ENCODE data around the gene TPR.
"Not testable (repeated sequence)": the region's sequence is repeated elsewhere in the genome, so short reads cannot be mapped to it uniquely, and the experiment has no call there.

The TPR gene

DNA sequence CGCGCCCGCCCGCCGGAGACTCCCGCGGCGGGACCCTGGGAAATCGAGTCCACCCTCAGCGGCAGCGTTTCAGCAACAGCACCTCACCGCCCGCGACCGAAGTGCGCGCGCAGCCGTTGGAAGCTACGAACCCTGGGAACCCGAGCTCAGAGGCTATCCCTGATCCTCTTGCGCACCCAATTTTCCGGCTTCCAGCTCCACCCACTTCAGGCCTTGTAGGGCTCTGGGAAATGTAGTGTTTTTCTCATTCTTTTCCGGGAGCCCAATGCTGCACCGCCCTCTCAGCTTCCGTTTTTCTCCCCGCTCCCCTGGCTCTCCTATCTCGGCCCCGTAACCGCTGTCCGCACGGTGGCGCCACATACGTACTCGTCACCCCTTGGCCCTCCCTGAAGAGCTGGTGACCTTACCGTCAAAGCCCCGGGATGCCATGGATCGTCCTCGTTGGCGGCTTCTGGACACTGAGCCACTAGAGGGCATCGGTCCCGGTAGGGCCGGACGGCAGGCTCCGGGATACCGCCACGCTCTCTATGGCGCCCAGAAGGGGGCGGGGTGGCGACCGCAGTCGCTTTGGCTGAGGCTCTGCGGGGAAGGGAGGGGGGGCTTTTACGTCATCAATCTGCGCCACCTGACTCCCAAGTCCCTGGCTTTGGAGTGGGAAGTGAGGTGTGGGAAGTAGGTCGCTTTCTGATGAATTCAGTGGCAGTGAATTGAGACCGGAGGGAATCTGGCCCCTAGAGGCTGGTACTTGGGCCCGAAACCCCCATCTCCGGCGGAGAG lies at the start of gene TPR, which contains the start of gene ODR4:
TSS of gene TPR (minus strand) at position 102 of the 777 bp plus-strand sequence. CDS start 225 bp downstream, outside the sequence.
TSS of gene ODR4 (plus strand) at position 687 of the 777 bp plus-strand sequence. CDS start 3,948 bp downstream, outside the sequence.
- DNase-seq, result peak; percentile 100

DNA sequence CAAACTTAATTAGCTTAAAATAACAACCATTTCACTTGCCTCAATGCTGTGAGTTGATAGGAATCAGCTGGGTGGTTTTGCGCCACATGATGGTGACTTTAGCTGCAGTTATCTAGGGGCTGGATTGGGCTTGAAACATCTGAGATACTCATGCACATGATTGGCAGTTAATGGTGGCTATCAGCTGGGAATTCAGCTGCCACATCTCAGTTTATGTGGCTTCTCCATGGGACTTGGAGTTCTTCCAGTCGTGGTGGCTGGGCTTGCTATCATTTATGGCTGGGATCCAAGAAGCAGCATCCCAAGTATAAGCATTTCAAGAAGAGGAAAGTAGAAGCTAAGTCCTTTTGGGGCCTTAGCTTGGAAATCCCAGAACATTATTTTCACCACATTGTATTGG lies 49.5 kb upstream of the TPR start:
- DNase-seq, result no peak

DNA sequence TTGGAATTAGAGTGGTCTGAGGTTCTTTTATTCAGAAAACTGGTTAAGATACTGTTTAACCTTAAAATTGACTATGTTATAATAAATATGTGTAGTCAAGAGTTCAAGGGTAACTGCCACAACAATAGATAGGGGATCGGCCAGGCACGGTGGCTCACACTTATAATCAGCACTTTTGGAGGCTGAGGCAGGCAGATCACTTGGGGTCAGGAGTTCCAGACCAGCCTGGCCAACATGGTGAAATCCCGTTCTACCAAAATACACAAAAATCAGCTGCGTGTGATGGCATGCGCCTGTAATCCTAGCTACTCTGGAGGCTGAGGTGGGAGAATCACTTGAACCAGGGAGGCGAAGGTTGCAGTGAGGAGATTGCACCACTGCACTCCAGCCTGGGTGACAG lies 46.4 kb upstream of the TPR start:
- DNase-seq, result no peak

DNA sequence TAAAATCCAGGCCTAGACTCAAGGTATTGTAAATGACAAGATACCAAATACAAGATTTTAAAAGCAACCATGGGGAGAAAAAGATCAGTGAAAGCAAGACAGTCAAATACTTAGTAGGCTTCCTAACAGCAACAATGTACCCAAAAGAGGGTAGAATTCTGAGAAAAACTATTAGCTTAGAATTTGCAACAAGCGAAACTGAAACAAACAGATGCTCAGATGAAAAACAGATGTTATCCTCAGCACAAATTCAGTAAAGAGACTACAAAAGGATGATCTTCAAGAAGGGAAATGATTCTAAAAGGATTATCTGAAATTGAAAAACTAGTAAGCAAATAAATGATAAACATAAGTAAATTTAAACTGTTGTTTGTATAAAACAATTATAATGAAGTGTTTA lies 45.9 kb upstream of the TPR start:
- no peak for DNase-seq

DNA sequence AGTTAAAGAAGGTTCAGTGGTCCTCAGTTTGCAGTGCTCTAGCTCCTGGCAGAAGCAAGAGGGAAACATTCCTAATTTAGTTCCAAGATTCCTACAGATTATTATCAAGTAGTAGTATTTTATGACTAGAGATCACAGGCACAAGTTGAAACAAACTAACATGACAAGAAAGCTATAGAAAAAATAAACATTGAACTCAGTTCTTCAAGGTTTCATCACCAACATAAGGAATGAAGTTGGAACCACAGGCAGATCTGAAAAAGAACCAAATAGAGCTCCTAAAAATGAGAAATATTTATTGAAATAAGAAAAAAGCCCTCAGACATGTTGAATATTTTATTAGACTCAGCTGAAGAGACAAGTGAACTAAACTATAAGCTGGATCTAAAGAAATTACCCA lies 45.3 kb upstream of the TPR start:
- DNase-seq, result no peak

DNA sequence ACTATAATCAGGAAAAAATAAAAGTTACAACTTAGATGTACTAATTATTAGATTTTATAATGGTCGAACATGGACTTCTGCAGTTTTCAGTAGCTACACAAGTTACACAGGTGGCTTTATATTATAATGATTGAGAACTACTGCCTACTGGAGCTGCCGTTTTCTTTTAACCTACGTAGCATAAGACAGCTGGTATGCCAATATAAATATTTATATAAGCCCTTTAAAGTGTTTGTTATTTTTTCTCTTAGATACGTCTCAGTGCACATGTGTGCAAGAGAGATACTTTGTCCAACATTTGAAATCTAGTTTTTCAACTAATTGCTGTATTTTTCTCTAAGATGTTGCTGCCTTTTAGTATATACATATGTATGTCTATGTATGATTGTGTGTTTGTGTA lies 43.5 kb upstream of the TPR start:
- DNase-seq, result no peak

DNA sequence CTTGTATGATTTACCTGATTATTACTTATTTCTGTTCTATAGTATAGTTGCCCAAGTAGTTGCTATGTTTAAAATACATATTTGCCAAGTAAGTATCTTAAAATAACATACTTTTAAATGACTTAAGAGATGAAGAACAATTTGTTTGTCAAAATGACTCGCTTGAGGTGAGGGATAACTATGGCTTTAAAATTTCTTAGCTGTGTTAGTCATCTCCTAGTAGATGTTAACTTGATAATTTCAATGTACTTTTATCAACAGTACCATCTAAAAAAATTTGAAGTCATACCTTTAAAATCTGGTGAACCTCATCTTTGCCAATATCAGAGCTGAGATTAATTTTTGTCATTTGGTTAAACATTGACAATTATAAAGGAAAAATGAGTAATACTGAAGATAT lies 38.3 kb upstream of the TPR start:
- DNase-seq, result no peak

DNA sequence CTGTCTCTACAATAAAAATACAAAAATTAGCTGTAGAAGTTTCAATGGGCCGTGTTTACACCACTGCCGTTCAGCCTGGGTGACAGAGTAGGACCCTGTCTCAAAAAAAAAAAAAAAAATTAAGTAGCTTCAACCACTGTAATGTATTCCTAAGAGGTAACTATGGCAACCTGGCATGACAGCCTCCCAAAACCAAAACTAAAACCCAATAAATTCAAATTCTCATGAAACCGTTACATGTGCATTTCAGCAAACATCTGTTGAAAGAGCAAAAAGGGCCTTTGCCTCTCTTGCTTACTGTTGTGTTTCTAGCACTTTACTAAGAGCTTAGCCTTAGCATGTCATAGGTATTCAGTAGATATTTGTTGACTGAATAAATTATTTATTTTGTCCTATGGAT lies 34.0 kb upstream of the TPR start:
- DNase-seq, result no peak

DNA sequence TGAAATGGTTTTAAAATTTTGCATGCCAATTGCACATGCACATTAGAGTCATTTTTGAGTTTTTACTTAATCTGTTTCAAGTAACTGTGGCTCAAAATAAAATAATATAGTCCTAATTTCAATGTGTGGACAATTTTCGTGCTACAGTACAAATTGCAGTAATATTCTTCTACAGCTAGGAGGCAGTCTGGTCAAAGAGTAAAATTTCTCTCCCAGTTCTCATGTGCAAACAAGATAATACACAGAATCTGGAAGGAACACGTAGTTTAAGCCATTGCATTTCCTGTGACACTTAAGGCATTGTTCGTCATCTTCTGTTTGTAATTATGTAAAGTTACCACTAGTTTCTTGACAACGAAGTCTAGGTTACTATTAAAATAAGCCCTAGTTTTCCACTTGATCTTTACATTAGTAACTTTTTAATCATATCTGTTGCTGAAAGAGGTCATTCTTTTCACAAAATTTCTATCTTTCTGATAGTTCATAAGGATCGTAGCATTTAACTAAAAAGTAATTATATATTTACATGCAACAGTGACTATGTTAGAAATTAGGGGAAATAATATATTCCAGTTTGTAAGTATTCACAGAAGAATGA lies 29.5 kb upstream of the TPR start:
- DNase-seq, result no peak

DNA sequence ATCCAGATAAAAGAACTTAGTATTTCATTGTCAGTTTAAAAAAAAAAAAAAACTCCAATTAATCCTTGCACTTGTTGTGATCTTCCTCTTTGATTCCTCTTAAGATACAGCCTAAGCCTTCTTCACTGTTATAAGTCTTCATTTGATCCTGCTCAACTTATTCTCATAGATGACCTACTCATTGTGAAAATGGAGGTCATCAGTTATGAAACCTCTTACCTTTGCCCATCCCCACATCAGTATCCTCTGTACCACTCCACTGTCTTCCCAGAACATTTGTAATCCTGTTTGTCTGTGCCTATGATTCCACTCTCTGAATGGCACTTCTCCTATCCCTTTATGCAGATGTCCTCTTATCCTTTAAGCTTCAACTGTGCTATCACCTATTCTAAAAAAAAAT lies 28.6 kb upstream of the TPR start:
- DNase-seq, result no peak

DNA sequence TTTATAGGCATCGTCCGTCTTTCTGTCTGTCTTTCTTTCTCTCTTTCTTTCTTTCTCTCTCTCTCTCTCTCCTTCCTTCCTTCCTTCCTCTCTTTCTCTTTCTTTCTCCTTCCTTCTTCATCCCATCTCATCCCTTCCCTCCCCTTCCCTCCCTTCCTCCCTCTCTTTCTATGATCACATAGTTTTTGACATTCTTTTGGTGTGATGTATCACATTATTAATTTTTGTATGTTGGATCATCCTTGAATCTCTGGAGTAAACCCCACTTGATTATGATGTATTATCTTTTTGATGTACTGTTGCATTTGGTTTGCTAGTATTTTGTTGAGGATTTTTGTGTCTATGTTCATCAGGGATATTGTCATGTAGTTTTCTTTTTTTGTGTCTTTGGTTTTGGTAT lies 26.4 kb upstream of the TPR start:
- DNase-seq, result not testable (repeated sequence)

DNA sequence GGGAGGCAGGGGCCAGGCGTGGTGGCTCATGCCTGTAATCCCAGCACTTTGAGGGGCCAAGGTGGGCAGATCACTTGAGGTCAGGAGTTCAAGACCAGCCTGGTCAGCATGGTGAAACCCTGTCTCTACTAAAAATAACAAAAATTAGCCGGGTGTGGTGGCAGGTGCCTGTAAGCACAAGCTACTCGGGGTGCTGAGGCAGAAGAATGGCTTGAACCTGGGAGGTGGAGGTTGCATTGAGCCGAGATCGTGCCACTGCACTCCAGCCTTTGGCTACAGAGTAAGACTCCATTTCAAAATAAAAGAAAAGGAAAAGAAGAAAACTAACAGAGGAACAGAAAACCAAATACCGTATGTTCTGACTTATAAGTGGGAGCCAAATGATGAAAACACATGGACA lies 17.7 kb upstream of the TPR start:
- DNase-seq, result not testable (repeated sequence)

DNA sequence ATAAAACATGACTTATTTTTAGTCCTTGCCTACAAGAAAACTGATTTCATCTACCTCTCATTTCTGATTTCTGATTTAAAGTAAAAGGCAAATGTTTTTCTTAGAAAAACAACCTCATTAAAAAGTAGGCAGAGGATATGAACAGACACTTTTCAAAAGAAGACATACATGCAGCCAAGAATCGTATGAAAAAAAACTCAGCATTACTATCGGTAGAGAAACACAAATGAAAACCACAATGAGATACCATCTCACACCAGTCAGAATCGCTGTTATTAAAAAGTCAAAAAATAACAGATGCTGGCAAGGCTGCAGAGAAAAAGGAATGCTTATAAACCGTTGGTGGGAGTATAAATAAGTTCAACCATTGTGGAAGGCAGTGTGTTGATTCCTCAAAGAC lies 16.8 kb upstream of the TPR start:
- DNase-seq, result no peak

DNA sequence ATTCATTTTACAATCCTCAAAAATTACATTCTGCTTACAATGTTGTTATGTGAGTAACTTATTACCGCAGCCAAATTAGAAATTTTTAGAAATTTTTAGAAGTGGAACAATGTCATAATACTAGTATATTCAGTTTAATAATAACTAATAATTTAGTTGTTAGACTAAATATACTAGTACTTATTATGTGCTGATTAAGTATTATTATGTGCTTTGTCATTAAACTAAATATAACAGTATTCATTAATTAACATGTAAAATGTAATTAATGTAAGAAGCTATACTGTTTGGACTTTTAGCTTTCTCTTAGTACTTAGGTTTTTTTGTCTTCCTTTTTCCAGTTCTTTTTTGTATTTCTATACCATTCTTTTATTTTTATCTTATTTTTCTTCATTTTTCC lies 15.9 kb upstream of the TPR start:
- no peak for DNase-seq

DNA sequence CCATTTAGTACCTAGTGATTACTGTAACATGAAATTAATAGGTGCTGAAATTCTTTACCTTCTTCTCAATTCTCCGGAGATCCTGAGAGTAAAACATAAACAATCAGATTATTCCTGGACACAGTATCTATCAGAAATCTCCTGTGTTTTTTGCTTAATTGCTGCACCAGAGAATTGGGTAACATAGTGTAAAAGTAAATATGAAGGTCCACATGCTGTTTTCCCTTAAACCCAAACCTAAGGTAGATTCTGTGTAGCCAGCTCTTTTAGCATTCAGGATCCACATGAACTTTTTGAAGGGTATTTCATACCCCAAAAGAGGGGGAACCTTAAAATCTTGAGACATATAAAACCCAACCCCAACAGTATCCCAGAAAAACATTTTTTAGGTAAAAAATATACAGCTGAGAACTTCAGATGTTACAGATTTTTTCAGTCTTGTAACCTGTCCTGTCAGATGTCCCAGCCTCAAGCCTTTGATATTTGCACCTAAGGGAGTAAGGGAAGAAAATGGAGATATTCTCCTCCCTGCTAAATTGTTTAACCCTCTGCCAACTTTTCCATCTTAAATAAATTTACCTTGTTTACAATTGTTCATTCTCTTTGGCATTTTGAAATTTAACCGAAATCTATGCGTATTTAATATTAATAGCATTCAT lies 11.8 kb upstream of the TPR start:
- no peak for DNase-seq

DNA sequence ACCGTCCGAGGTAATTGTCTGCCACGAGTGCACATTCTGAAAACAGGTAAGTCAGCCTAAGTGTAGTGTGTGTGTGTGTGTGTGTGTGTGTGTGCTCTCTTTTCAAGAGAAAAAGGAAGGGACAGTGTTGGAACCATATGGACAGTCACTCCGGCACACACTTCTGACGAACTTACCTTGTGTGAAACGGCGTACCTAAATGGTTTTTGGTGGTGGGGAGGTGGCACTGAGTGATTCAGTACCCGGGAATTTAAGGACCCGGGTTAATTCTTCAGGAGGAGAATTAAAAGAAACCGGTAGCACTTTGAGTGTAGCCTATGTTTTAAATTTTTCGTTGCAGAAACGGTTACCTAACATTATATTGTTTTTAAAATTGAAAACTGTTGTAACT lies 871 bp upstream of the TPR start:
- DNase-seq, result no peak

DNA sequence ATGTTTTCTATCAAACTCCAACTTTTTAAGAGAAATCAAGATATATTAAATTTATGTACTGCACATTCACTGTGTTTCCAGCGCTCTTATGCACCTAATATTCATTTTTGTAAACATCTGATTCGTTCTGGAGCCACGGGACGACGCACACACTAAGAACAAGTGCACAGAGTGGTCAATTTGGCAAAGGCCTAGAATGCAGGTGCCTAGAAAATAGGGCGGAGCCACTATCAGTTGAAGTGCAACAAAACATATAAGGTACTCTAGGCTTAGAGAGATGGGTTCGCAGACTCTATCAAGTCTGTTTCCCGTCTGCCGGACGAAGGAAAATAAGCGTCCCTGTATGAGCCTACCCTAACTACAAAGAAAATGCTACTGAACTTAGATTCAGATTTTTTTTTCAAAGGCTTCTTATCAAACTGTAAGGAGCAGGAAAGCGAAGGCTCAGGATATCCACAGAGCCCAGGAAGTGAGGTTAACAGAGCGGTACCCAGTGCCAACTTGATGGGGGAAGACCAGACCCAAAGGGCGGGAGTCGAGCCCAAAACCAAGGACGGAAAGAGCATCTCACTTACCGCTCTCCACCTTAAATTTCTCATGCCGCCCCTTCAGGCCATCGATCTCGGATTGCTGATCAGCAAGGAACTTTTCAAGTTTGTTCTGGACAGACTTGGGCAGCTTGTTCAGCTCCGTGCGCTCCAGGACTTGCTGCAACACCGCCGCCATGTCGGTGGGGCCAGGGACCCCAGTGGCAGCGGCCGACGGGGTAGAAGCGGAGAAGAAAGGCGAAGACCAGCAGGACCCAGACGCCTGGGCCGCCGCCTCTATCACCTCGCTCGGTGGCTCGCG lies 526 bp downstream of the TPR start:
- no peak for DNase-seq

DNA sequence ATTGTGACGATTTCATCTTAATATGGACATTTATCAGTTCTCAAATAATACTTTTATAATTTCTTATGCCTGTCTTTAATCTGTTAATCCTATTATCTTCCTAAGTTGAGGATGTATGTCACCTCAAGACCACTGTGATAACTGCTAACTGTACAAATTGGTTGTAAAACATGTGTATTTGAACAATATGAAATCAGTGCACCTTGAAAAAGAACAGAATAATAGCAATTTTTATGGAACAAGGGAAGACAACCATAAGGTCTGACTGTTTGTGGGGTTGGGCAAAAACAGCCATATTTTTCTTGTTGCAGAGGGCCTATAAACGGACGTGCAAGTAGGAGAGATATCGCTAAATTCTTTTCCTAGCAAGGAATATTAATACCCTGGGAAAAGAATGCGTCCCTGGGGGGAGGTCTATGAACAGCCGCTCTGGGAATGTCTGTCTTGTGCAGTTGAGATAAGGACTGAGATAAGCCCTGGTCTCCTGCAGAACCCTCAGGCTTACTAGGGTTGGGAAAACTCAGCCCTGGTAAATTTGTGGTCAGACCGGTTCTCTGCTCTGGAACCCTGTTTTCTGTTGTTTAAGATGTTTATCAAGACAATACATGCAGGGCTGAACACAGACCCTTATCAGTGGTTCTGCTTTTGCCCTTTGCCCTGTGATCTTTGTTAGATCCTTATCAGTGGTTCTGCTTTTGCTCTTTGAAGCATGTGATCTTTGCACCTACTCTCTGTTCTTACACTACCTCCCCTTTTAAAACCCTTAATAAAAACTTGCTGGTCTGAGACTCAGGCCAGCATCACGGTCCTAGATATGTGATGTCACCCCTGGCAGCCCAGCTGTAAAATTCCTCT lies 27.0 kb downstream of the TPR start:
- DNase-seq, result not testable (repeated sequence)

DNA sequence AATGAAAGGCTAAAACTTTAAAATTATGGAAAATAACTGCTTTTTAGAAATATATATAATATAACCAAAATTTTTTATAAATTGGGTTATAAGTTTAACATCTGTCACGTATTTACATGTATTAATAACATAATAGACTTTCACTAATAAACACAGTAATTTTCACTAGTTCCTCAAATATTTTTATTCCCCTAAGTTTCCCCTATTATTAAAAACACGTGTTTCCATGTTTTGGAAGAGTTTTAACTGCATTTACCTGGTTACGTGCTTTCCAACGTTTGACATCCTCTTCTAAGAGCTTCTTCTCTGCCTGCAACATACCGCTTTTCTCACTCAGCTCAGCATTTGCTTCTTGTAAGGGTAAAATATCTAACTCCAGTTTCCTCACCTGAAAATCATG lies 34.3 kb downstream of the TPR start:
- no peak for DNase-seq

DNA sequence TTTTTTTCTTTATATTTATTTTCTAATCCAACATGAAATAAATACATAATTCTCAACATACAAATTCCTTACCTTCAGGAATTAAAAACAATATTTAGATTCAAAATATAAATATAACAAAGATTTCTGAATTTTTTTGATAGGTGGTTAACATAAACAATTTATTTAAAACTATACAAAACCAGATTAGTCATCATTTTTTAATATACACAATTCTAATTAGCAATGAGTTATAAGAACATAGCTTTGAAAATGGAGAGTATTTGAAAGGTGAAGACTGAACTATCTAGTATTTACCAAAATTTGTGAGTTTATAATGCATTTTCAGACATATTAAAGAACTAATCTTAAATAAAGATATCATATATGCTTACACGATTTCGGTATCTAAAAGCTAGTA lies 37.5 kb downstream of the TPR start:
- DNase-seq, result no peak

DNA sequence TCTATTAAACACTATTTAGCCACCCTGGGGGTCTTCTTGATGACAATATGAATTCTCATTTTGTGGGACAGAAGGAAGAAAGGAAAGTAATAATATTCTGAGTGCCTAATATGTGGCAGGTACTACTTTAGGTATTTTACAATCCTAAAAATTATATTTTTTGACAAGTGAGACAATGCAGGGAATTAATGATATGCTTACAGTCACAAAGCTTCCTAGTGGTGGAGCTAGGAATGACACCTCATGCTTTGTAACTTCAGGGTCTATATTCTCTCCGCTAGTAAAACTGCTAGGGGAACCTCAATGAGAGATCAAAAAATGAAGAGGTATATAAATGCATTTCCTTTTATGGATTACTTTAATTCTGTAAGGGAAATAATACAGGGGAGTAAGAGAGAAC lies 44.3 kb downstream of the TPR start:
- DNase-seq, result no peak

DNA sequence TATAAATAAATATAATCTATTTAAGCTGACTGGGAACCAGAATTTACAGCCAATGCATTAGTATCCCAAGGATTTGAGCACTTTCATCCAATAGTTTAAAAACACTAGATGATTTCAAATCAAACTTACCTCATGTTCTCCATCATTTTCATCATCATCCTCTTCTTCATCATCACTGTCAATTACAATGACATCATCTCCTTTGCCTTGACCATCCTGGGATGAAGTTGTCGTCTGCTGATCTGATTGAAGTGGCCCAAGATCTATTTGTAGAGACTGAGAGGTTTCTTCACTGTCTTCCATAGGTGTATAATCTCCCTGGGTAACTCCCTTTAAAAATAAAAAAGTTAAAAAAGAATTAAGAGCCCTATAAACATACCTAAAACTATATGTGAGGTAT lies 47.7 kb downstream of the TPR start:
- DNase-seq, result no peak
